HEK293 (cell line): ENCODE data around the gene RTBDN.

ENCODE experiments used
- CTCF ChIA-PET: fragments of 350-600 bp; formaldehyde crosslinking; extraction: SDS; loops from one replicate; lab custom pipeline; 2021; ENCODE audit warnings: antibody characterized with exemption; lab: Yijun Ruan, JAX
- POLR2A ChIA-PET: fragments of 300-600 bp; formaldehyde crosslinking; extraction: SDS; loops from one replicate; lab custom pipeline; 2020; ENCODE audit warnings: antibody characterized with exemption, inconsistent platforms; lab: Yijun Ruan, JAX
- H3K27ac ChIP-seq: fragments of 200-500 bp; sonication (Bioruptor generic); 2 replicates; pipeline ENCODE4 v1.5.1; 2014; ENCODE audit warnings: low read depth, low read length, control low read depth, inconsistent platforms; ENCODE audit errors: extremely low read depth
- H3K36me3 ChIP-seq, 2 experiments: fragments of 200-500 bp in 1 of 2; sonication (Bioruptor generic) in 1 of 2; 1 replicate in 1 of 2; 2 replicates in 1 of 2; pipeline ENCODE4 v1.5.1; 2014 to 2017; ENCODE audit warnings: inconsistent platforms in 2 of 2, low read length in 2 of 2; ENCODE audit not compliant: control insufficient read depth in 2 of 2, insufficient read depth in 1 of 2
- H3K4me1 ChIP-seq: fragments of 200-500 bp; sonication (Bioruptor generic); 2 replicates; pipeline ENCODE4 v1.5.1; 2014; ENCODE audit warnings: mild to moderate bottlenecking, low read length, inconsistent platforms; ENCODE audit not compliant: control insufficient read depth, insufficient read depth
- H3K4me3 ChIP-seq: 2 replicates; pipeline ENCODE4 v1.5.1; 2011; ENCODE audit warnings: low read depth, mild to moderate bottlenecking, control low read depth, low read length, moderate library complexity
- H3K9me3 ChIP-seq: fragments of 200-500 bp; sonication (Bioruptor generic); 2 replicates; pipeline ENCODE4 v1.5.1; 2014; ENCODE audit warnings: low read depth, low read length, inconsistent platforms; ENCODE audit not compliant: control insufficient read depth, insufficient read depth
- BCL11A ChIP-seq: fragments of 450-650 bp; formaldehyde crosslinking; IDR thresholded peaks from 2 replicates; pipeline ENCODE4 v1.5.1; 2016; ENCODE audit warnings: low read depth, missing biosample characterization, missing genetic modification characterization
- EGR2 ChIP-seq: fragments of 450-650 bp; formaldehyde crosslinking; IDR thresholded peaks from 2 replicates; pipeline ENCODE4 v1.5.1; 2016; ENCODE audit warnings: low read depth, missing biosample characterization, missing genetic modification characterization
- GLIS1 ChIP-seq: fragments of 450-650 bp; formaldehyde crosslinking; IDR thresholded peaks from 2 replicates; pipeline ENCODE4 v1.5.1; 2016; ENCODE audit warnings: missing biosample characterization, missing genetic modification characterization
- GLIS2 ChIP-seq: fragments of 450-650 bp; formaldehyde crosslinking; IDR thresholded peaks from 2 replicates; pipeline ENCODE4 v1.5.1; 2016; ENCODE audit warnings: missing biosample characterization, missing genetic modification characterization
- KLF10 ChIP-seq: fragments of 450-650 bp; IDR thresholded peaks from 2 replicates; pipeline ENCODE4 v1.5.1; 2018; ENCODE audit warnings: missing biosample characterization, mild to moderate bottlenecking, missing genetic modification characterization
- KLF8 ChIP-seq: fragments of 450-650 bp; formaldehyde crosslinking; IDR thresholded peaks from 2 replicates; pipeline ENCODE4 v1.5.1; 2016; ENCODE audit warnings: missing biosample characterization, missing genetic modification characterization
- SALL2 ChIP-seq: fragments of 450-650 bp; formaldehyde crosslinking; IDR thresholded peaks from 2 replicates; pipeline ENCODE4 v1.5.0; 2017; ENCODE audit warnings: missing biosample characterization, mild to moderate bottlenecking, missing genetic modification characterization, borderline replicate concordance
- SP2 ChIP-seq: fragments of 450-650 bp; formaldehyde crosslinking; IDR thresholded peaks from 2 replicates; pipeline ENCODE4 v1.5.1; 2016; ENCODE audit warnings: missing biosample characterization, missing genetic modification characterization
- SP3 ChIP-seq: fragments of 450-650 bp; formaldehyde crosslinking; IDR thresholded peaks from 2 replicates; pipeline ENCODE4 v1.5.1; 2016; ENCODE audit warnings: missing biosample characterization, missing genetic modification characterization
- ZBTB17 ChIP-seq: fragments of 450-650 bp; formaldehyde crosslinking; IDR thresholded peaks from 2 replicates; pipeline ENCODE4 v1.5.1; 2016; ENCODE audit warnings: missing biosample characterization, missing genetic modification characterization
- ZBTB7A ChIP-seq: fragments of 450-650 bp; formaldehyde crosslinking; IDR thresholded peaks from 2 replicates; pipeline ENCODE4 v1.5.1; 2016; ENCODE audit warnings: low read depth, missing biosample characterization, missing genetic modification characterization
- ZEB2 ChIP-seq: fragments of 450-650 bp; formaldehyde crosslinking; IDR thresholded peaks from 2 replicates; pipeline ENCODE4 v1.5.1; 2016; ENCODE audit warnings: missing biosample characterization, missing genetic modification characterization
- ZFHX2 ChIP-seq: fragments of 450-650 bp; formaldehyde crosslinking; conservative IDR thresholded peaks from 2 replicates; pipeline ENCODE4 v1.5.1; 2016; ENCODE audit warnings: missing biosample characterization, missing genetic modification characterization
- ZFP37 ChIP-seq: fragments of 450-650 bp; formaldehyde crosslinking; IDR thresholded peaks from 2 replicates; pipeline ENCODE4 v1.5.1; 2016; ENCODE audit warnings: missing biosample characterization, missing genetic modification characterization
- ZIC2 ChIP-seq: fragments of 450-650 bp; formaldehyde crosslinking; IDR thresholded peaks from 2 replicates; pipeline ENCODE4 v1.5.1; 2016; ENCODE audit warnings: missing biosample characterization, missing genetic modification characterization
- ZNF10 ChIP-seq: fragments of 450-650 bp; formaldehyde crosslinking; IDR thresholded peaks from 2 replicates; pipeline ENCODE4 v1.5.1; 2017; ENCODE audit warnings: missing biosample characterization, missing genetic modification characterization
- ZNF155 ChIP-seq: fragments of 450-650 bp; formaldehyde crosslinking; IDR thresholded peaks from 2 replicates; pipeline ENCODE4 v1.5.1; 2016; ENCODE audit warnings: missing biosample characterization, missing genetic modification characterization
- ZNF2 ChIP-seq: fragments of 450-650 bp; formaldehyde crosslinking; IDR thresholded peaks from 2 replicates; pipeline ENCODE4 v1.5.1; 2016; ENCODE audit warnings: missing biosample characterization, missing genetic modification characterization
- ZNF202 ChIP-seq: fragments of 450-650 bp; formaldehyde crosslinking; IDR thresholded peaks from 2 replicates; pipeline ENCODE4 v1.5.1; 2016; ENCODE audit warnings: missing biosample characterization, missing genetic modification characterization, borderline replicate concordance
- ZNF221 ChIP-seq: fragments of 450-650 bp; formaldehyde crosslinking; IDR thresholded peaks from 2 replicates; pipeline ENCODE4 v1.5.1; 2017; ENCODE audit warnings: missing biosample characterization, missing genetic modification characterization, borderline replicate concordance
- ZNF354C ChIP-seq: fragments of 450-650 bp; formaldehyde crosslinking; IDR thresholded peaks from 2 replicates; pipeline ENCODE4 v1.5.1; 2016; ENCODE audit warnings: missing biosample characterization, missing genetic modification characterization, low read depth, borderline replicate concordance
- ZNF37A ChIP-seq: fragments of 450-650 bp; IDR thresholded peaks from 2 replicates; pipeline ENCODE4 v1.5.1; 2018; ENCODE audit warnings: missing biosample characterization, missing genetic modification characterization
- ZNF404 ChIP-seq: fragments of 450-650 bp; formaldehyde crosslinking; IDR thresholded peaks from 2 replicates; pipeline ENCODE4 v1.5.1; 2017; ENCODE audit warnings: missing biosample characterization, missing genetic modification characterization
- ZNF423 ChIP-seq: fragments of 450-650 bp; formaldehyde crosslinking; IDR thresholded peaks from 2 replicates; pipeline ENCODE4 v1.5.1; 2016; ENCODE audit warnings: missing biosample characterization, missing genetic modification characterization
- ZNF600 ChIP-seq: fragments of 450-650 bp; formaldehyde crosslinking; IDR thresholded peaks from 2 replicates; pipeline ENCODE4 v1.5.1; 2016; ENCODE audit warnings: missing biosample characterization, missing genetic modification characterization
- ZNF621 ChIP-seq: fragments of 450-650 bp; formaldehyde crosslinking; IDR thresholded peaks from 2 replicates; pipeline ENCODE4 v1.5.1; 2017; ENCODE audit warnings: missing biosample characterization, missing genetic modification characterization
- ZNF76 ChIP-seq: fragments of 450-650 bp; formaldehyde crosslinking; IDR thresholded peaks from 2 replicates; pipeline ENCODE4; 2016; ENCODE audit warnings: low read depth, missing biosample characterization, missing genetic modification characterization, borderline replicate concordance
- ZXDB ChIP-seq: fragments of 450-650 bp; formaldehyde crosslinking; IDR thresholded peaks from 2 replicates; pipeline ENCODE4 v1.5.1; 2016; ENCODE audit warnings: missing biosample characterization, missing genetic modification characterization
- TF ChIP-seq, protein P1 (sequence below): fragments of 450-650 bp; formaldehyde crosslinking; IDR thresholded peaks from 2 replicates; pipeline ENCODE4 v1.5.1; 2016; ENCODE audit warnings: missing biosample characterization, missing genetic modification characterization
- TF ChIP-seq, protein P2 (sequence below): IDR thresholded peaks from 2 replicates; pipeline ENCODE4 v1.6.1; 2011; ENCODE audit warnings: mild to moderate bottlenecking, low read depth, low read length, borderline replicate concordance
- TF ChIP-seq, protein P3 (sequence below): fragments of 450-650 bp; formaldehyde crosslinking; IDR thresholded peaks from 2 replicates; pipeline ENCODE4 v1.5.1; 2016; ENCODE audit warnings: missing biosample characterization, missing genetic modification characterization
- TF ChIP-seq, protein P4 (sequence below): fragments of 450-650 bp; formaldehyde crosslinking; IDR thresholded peaks from 2 replicates; pipeline ENCODE4 v1.5.1; 2016; ENCODE audit warnings: missing biosample characterization, missing genetic modification characterization
- TF ChIP-seq, protein P5 (sequence below): fragments of 450-650 bp; formaldehyde crosslinking; IDR thresholded peaks from 2 replicates; pipeline ENCODE4 v1.5.1; 2017; ENCODE audit warnings: missing biosample characterization, missing genetic modification characterization

Gene RTBDN

DNA sequence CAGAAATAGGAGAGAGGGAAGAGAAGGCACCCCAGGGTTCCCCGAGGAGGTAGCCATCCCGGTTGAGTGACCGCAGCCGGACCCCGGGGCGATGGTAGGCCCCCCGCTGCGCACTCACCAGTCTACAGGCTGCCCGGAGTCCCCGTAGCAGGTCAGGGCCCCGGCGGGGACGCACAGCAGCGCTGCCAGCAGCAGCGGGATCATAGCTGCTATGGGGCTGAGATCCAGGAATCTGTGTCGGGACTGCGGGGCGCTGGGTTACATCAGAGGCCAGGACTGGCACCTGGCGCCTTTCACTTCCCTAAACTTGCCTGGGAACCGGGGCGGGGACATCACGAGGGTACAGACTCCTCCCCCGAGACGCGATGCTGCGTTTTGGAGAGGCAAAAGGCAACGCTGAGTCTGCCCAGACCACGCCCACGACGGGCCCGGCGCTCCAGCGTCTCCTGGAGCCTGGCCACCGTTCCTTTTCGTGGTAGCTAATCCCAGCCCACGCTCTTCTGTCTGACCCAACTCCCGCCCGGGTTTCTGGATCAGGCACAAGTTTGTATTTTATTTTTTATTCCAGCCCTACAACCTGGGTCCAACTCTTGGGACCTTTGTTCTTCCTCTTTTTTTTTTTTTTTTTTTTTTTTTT, 46.9 kb upstream of the RTBDN start, which contains the start of gene DNASE2 (continued):
- TF ChIP-seq BCL11A (no peak), SP2 (tag by site-specific recombination) (peak; percentile 48), GLIS2 (tag by site-specific recombination) (peak; percentile 72), KLF8 (tag by site-specific recombination) (peak; percentile 45; the same call in 1 of the 2 replicates), ZNF423 (peak; percentile 80), ZNF2 (tag by site-specific recombination) (peak; percentile 60; the same call in 1 of the 2 replicates), SALL2 (tag by site-specific recombination) (no peak), ZIC2 (tag by site-specific recombination) (peak; percentile 100), ZNF600 (tag by site-specific recombination) (peak; percentile 8), KLF10 (peak; percentile 69), ZNF37A (tag by site-specific recombination) (no peak), SP3 (tag by site-specific recombination) (peak; percentile 73), ZEB2 (peak; percentile 90), ZXDB (tag by site-specific recombination) (peak; percentile 88), ZNF621 (no peak)
- TF ChIP-seq, protein P1, sequence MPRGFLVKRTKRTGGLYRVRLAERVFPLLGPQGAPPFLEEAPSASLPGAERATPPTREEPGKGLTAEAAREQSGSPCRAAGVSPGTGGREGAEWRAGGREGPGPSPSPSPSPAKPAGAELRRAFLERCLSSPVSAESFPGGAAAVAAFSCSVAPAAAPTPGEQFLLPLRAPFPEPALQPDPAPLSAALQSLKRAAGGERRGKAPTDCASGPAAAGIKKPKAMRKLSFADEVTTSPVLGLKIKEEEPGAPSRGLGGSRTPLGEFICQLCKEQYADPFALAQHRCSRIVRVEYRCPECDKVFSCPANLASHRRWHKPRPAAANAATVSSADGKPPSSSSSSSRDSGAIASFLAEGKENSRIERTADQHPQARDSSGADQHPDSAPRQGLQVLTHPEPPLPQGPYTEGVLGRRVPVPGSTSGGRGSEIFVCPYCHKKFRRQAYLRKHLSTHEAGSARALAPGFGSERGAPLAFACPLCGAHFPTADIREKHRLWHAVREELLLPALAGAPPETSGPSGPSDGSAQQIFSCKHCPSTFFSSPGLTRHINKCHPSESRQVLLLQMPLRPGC, result no peak

DNA sequence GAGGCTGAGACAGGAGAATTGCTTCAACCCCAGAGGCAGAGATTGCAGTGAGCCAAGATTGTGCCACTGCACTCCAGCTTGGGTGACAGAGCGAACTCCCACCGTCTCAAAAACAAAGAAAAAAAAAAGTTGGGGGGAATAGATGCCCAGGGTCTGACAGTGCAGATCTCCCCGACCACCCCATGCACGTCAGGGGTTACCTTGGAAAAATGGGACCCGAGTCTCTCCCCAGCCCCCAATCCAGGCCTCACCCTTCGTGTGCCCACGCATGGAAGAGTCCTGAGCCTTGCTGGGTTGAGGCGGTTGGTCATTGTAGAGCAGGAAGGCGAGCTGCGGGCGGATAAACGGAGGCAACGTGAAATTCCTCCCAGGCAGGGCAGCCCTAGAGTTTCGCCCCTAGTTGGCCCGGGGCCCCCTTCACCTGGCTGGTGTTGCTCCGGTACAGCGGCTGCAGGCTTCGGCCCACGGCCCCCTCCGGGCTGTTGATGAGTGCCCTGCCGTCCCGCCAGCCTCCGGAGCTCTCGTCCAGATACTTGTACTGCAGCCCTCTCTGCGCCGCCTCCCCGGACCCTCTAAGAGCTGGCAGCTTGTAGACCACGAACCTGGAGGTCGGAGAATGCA, 46.3 kb upstream of the RTBDN start:
- POLR2A ChIA-PET, result interaction anchor here (0.8 to 4.2 kb wide), 11 partner anchors 8 to 204 kb away, joined by 3 to 42 read pairs (median 5); partner anchors contain the start of genes CALR, FARSA, GCDH and JUNB
- Histone ChIP-seq H3K36me3 (peaks cover 0 to 14% of the 10 kb centered on the region in 2 experiments; a peak in 2 of 3 replicates), H3K4me1 (no peaks in the 10 kb centered on the region), H3K9me3 (no peaks in the 10 kb centered on the region), H3K4me3 (peak overlapping the region; percentile 84), H3K27ac (peak overlapping the region; percentile 66; the same call in 1 of the 2 replicates)
- CTCF ChIA-PET, result interaction anchor here (0.6 to 4.0 kb wide), 9 partner anchors 10 to 224 kb away, joined by 3 to 29 read pairs (median 3); partner anchors contain the start of gene GCDH
- TF ChIP-seq, protein P2, sequence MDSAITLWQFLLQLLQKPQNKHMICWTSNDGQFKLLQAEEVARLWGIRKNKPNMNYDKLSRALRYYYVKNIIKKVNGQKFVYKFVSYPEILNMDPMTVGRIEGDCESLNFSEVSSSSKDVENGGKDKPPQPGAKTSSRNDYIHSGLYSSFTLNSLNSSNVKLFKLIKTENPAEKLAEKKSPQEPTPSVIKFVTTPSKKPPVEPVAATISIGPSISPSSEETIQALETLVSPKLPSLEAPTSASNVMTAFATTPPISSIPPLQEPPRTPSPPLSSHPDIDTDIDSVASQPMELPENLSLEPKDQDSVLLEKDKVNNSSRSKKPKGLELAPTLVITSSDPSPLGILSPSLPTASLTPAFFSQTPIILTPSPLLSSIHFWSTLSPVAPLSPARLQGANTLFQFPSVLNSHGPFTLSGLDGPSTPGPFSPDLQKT, result no peak
- no peak for TF ChIP-seq ZNF202
- TF ChIP-seq, protein P3, sequence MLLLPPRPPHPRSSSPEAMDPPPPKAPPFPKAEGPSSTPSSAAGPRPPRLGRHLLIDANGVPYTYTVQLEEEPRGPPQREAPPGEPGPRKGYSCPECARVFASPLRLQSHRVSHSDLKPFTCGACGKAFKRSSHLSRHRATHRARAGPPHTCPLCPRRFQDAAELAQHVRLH (tag by site-specific recombination), result peak; percentile 76
- TF ChIP-seq ZNF354C (tag by site-specific recombination), result no peak
- TF ChIP-seq ZFP37, result no peak
- no peak for TF ChIP-seq ZNF404 (tag by site-specific recombination)
- peak; percentile 11; the same call in 1 of the 2 replicates for TF ChIP-seq SP3 (tag by site-specific recombination)
- no peak for TF ChIP-seq ZNF155 (tag by site-specific recombination)
- TF ChIP-seq ZNF76 (tag by site-specific recombination), result peak; percentile 7; the same call in 1 of the 2 replicates
- TF ChIP-seq ZBTB7A (tag by site-specific recombination), result peak; percentile 61; the same call in 1 of the 2 replicates
- TF ChIP-seq, protein P4, sequence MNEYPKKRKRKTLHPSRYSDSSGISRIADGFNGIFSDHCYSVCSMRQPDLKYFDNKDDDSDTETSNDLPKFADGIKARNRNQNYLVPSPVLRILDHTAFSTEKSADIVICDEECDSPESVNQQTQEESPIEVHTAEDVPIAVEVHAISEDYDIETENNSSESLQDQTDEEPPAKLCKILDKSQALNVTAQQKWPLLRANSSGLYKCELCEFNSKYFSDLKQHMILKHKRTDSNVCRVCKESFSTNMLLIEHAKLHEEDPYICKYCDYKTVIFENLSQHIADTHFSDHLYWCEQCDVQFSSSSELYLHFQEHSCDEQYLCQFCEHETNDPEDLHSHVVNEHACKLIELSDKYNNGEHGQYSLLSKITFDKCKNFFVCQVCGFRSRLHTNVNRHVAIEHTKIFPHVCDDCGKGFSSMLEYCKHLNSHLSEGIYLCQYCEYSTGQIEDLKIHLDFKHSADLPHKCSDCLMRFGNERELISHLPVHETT (tag by site-specific recombination), result peak; percentile 27; the same call in 1 of the 2 replicates
- no peak for TF ChIP-seq GLIS1 (tag by site-specific recombination)
- TF ChIP-seq SP2 (tag by site-specific recombination), result no peak
- peak; percentile 85 for TF ChIP-seq ZBTB17 (tag by site-specific recombination)
- peak; percentile 53 for TF ChIP-seq ZFHX2 (tag by site-specific recombination)
- no peak for TF ChIP-seq ZNF10 (tag by site-specific recombination)
- peak; percentile 30; the same call in 1 of the 2 replicates for TF ChIP-seq EGR2 (tag by site-specific recombination)
- TF ChIP-seq, protein P5, sequence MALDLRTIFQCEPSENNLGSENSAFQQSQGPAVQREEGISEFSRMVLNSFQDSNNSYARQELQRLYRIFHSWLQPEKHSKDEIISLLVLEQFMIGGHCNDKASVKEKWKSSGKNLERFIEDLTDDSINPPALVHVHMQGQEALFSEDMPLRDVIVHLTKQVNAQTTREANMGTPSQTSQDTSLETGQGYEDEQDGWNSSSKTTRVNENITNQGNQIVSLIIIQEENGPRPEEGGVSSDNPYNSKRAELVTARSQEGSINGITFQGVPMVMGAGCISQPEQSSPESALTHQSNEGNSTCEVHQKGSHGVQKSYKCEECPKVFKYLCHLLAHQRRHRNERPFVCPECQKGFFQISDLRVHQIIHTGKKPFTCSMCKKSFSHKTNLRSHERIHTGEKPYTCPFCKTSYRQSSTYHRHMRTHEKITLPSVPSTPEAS (tag by site-specific recombination), result no peak
- no peak for TF ChIP-seq ZNF221
